Upper lobe of left lung (tissue), 4 donors: ENCODE measurements around the gene TRAPPC2B.

Experiments
- EP300 ChIP-seq, 4 donors: sonication (generic); formaldehyde crosslinking; IDR thresholded peaks; one replicate each; pipeline ENCODE4 v1.5.1; 2017; ENCODE audit warnings: antibody characterized with exemption in 4 of 4, control low read depth in 2 of 4
- POLR2A ChIP-seq, 4 donors: fragments of 450-650 bp; IDR thresholded peaks; one replicate each; pipeline ENCODE4 v1.5.1; 2016 to 2017; ENCODE audit warnings: antibody characterized with exemption in 4 of 4, mild to moderate bottlenecking in 2 of 4
- POLR2AphosphoS5 ChIP-seq, 2 donors: sonication (generic); formaldehyde crosslinking; IDR thresholded peaks; one replicate each; pipeline ENCODE4 v1.5.1; 2017; ENCODE audit warnings: antibody characterized with exemption in 2 of 2
- TF ChIP-seq, protein P1 (sequence below), 6 experiments: fragments of 450-650 bp in 4 of 6; fragments of 200-600 bp in 2 of 6; sonication (generic) in 2 of 6; IDR thresholded peaks; one replicate each; pipeline ENCODE4 v1.5.1; 2016 to 2019; ENCODE audit warnings: antibody characterized with exemption in 6 of 6

DNA sequence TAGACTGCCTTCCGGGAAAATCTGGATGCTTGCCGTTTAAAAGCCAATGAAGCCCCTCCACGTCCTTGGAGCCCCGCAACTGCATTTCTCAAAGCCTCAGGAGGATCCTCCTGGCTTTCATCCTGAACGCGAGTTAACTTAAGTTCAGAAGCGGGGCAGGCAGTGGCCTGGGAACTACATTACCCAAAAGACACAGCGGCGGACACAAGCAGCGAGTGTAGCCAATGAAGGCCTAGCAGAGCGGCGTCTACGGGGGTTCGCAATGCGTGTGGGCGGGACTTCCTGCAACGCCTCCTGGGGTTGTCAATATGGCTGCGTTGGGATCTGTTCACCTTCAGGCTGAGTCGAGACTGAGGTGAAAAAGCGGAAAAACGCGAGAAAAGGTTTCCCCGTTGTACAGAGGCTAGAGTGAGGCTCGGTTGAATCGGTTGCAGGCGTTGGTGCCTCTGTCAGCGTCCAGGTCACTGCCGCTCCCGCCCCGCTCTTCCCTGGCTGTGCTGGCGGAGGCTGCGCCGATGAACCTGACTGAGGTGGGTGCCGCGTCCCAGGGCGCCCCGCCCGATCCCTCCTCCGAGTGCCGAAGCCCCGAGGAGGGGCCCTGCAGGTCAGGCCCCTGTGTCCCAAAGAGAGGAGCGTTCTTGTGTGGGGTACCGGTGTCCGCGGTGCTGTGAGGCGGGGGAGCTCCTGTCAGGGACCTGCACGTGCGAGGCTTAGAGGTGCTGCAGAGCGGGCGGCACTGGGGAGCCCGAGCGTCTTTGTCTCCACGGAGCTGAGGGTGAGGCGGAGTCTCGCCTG, 47.7 kb downstream of the TRAPPC2B start, which contains the start of gene ZNF17:
- TF ChIP-seq, protein P1, sequence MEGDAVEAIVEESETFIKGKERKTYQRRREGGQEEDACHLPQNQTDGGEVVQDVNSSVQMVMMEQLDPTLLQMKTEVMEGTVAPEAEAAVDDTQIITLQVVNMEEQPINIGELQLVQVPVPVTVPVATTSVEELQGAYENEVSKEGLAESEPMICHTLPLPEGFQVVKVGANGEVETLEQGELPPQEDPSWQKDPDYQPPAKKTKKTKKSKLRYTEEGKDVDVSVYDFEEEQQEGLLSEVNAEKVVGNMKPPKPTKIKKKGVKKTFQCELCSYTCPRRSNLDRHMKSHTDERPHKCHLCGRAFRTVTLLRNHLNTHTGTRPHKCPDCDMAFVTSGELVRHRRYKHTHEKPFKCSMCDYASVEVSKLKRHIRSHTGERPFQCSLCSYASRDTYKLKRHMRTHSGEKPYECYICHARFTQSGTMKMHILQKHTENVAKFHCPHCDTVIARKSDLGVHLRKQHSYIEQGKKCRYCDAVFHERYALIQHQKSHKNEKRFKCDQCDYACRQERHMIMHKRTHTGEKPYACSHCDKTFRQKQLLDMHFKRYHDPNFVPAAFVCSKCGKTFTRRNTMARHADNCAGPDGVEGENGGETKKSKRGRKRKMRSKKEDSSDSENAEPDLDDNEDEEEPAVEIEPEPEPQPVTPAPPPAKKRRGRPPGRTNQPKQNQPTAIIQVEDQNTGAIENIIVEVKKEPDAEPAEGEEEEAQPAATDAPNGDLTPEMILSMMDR (IDR thresholded peaks at IDR 0.05): peak in 1 of 6 experiments; percentile 13
- peak in 1 of 4 donors; percentile 56 for TF ChIP-seq POLR2A (IDR thresholded peaks at IDR 0.05)
- TF ChIP-seq EP300 (IDR thresholded peaks at IDR 0.05): no peak
- peak; percentile 28 to 80 for TF ChIP-seq POLR2AphosphoS5 (IDR thresholded peaks at IDR 0.05)
